Retinal pigment epithelial cell (primary cell): ENCODE data around the gene ATG2B.

Source experiments
- DNase-seq: peaks from one replicate; pipeline ENCODE4 v3.0.0-alpha.2; 2010; ENCODE audit warnings: low read depth
- H3K4me3 ChIP-seq: 2 replicates; pipeline ENCODE4 v1.5.1; 2011; ENCODE audit warnings: mild to moderate bottlenecking, low read length, control low read depth, moderate library complexity
- TF ChIP-seq, protein P1 (sequence below): conservative IDR thresholded peaks from 2 replicates; pipeline ENCODE4 v1.5.1; 2011; ENCODE audit warnings: low read depth, low read length, control low read depth, inconsistent platforms

Gene ATG2B

GRCh38 chr14:96242126-96242525, 121.0 kb downstream of the ATG2B start:
- TF ChIP-seq, protein P1, sequence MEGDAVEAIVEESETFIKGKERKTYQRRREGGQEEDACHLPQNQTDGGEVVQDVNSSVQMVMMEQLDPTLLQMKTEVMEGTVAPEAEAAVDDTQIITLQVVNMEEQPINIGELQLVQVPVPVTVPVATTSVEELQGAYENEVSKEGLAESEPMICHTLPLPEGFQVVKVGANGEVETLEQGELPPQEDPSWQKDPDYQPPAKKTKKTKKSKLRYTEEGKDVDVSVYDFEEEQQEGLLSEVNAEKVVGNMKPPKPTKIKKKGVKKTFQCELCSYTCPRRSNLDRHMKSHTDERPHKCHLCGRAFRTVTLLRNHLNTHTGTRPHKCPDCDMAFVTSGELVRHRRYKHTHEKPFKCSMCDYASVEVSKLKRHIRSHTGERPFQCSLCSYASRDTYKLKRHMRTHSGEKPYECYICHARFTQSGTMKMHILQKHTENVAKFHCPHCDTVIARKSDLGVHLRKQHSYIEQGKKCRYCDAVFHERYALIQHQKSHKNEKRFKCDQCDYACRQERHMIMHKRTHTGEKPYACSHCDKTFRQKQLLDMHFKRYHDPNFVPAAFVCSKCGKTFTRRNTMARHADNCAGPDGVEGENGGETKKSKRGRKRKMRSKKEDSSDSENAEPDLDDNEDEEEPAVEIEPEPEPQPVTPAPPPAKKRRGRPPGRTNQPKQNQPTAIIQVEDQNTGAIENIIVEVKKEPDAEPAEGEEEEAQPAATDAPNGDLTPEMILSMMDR = no peak
- no peak overlapping the region for H3K4me3 ChIP-seq
- no peak for DNase-seq

GRCh38 chr14:96240641-96241040, 122.5 kb downstream of the ATG2B start:
- TF ChIP-seq, protein P1 = no peak
- H3K4me3 ChIP-seq = no peak overlapping the region
- DNase-seq = no peak

DNA sequence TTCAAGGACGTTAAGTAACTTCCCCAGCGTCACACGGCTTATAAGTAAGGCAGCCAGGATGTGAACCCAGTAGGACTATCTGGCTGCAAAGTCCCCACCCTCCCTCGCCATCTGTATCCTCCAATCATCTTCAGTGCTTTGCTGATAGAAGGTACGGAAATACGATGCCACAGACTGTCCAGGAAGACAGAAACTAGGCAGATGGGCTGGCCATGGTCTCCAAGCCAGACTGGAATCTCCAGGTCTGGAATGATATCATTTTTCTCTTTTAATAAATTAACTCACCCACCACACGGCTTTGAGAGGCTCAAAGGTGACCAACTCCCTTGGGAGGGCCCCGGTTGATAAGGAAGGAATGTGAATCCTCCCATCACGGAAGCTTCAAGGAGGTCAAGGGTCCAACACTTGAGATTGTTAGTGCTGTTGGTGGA, 123.4 kb downstream of the ATG2B start:
- DNase-seq = no peak
- TF ChIP-seq, protein P1 = no peak
- H3K4me3 ChIP-seq = no peak overlapping the region

- no peak overlapping the region for H3K4me3 ChIP-seq
- DNase-seq = no peak
- TF ChIP-seq, protein P1 = no peak
Observed at GRCh38 chr14:96238676-96239265, 124.4 kb downstream of the ATG2B start.

DNA sequence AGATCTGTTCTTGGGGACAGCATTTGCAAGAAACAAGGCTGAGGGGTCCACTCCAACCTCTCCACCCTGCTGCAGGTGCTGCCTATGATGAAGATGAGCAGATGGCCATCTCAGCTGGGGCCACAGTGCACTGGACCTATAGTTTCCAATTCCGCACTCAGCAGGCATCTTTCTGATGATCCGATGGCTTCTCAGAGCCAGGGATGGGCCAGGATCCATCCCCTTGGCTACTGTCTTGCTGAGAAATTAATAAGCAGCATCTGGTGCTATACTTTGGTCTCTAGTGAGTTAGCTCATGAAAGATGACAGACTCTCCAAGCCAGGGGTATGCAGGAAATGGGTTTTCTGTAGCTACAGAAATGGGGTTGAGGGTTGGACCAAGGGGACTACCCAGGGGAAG, 125.5 kb downstream of the ATG2B start:
- TF ChIP-seq, protein P1 = no peak
- H3K4me3 ChIP-seq = no peak overlapping the region
- no peak for DNase-seq

DNA sequence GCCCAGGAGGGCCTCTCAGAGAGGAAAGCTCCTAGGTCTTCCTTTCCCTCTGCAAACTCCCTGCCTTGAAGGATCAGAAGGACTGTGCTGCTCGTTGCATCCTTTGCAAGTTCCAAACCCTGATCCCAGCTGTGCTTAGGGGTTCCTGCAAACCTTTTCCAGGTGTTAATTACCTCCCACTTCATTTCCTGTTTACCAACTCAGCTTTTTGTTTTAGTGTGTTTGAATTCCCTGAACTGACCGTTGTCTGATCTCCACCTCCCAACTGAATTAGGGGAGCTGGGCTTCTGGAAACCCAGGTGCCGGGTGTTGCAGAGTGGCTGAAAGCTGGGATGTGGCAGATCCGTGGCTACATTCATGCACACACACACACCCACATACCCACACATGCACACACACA, 127.7 kb downstream of the ATG2B start:
- no peak overlapping the region for H3K4me3 ChIP-seq
- TF ChIP-seq, protein P1 = no peak
- no peak for DNase-seq

DNA sequence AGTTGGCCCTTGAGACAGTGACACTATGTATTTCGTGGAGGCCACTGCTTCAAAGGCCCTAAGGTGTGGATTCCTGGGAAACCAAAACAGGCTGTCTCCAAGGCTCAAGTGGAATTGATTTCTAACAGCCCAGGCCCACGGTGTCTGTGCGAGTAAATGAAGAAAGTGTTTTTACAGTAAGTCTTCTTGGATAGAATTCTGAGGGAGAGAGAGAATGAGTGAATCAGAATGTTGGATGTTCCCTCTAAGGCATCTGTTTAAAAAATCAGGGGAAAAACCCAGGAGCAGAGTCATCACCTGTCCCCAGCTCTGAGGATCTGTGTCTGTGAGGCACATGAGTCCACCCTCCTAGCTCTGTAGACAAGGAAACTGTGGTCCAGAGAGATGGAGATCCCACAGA, 129.5 kb downstream of the ATG2B start:
- no peak overlapping the region for H3K4me3 ChIP-seq

More for the DNA sequence above, 129.5 kb downstream of the ATG2B start:
- no peak for DNase-seq
- TF ChIP-seq, protein P1 = no peak
